ENCODE data around the gene NTMT1.
"Not testable (repeated sequence)": the region's sequence is repeated elsewhere in the genome, so short reads cannot be mapped to it uniquely, and the experiment has no call there.

Gene NTMT1

GRCh38 chr9:129631674-129632129, 5.7 kb downstream of the NTMT1 start:
- H3K4me3 ChIP-seq (ENCODE audit: low read length): no peak overlapping the region
- DNase-seq (ENCODE audit: low read depth, low spot score): no peak

- no peak for DNase-seq (ENCODE audit: low read depth, low spot score)
- no peak overlapping the region for H3K4me3 ChIP-seq (ENCODE audit: low read length)
Observed at GRCh38 chr9:129632460-129632859, 6.5 kb downstream of the NTMT1 start.

- H3K4me3 ChIP-seq (ENCODE audit: low read length): no peak overlapping the region
- DNase-seq (ENCODE audit: low read depth, low spot score): no peak
Observed at GRCh38 chr9:129633207-129633606, 7.2 kb downstream of the NTMT1 start.

- no peak overlapping the region for H3K4me3 ChIP-seq (ENCODE audit: low read length)
- DNase-seq (ENCODE audit: low read depth, low spot score): no peak
Observed at GRCh38 chr9:129633848-129634247, 7.9 kb downstream of the NTMT1 start.

- H3K4me3 ChIP-seq (ENCODE audit: low read length): no peak overlapping the region
- no peak for DNase-seq (ENCODE audit: low read depth, low spot score)
Observed at GRCh38 chr9:129635099-129636065, 9.4 kb downstream of the NTMT1 start.

GRCh38 chr9:129636343-129636742, 10.4 kb downstream of the NTMT1 start:
- not testable (repeated sequence) for H3K4me3 ChIP-seq (ENCODE audit: low read length); DNase-seq (ENCODE audit: low read depth, low spot score)

- H3K4me3 ChIP-seq (ENCODE audit: low read length): no peak overlapping the region
- no peak for DNase-seq (ENCODE audit: low read depth, low spot score)
Observed at GRCh38 chr9:129637102-129637501, 11.1 kb downstream of the NTMT1 start.

- no peak for DNase-seq (ENCODE audit: low read depth, low spot score)
- no peak overlapping the region for H3K4me3 ChIP-seq (ENCODE audit: low read length)
Observed at GRCh38 chr9:129637673-129638439, 11.9 kb downstream of the NTMT1 start.

- no peak overlapping the region for H3K4me3 ChIP-seq (ENCODE audit: low read length)
Observed at GRCh38 chr9:129639034-129639630, 13.2 kb downstream of the NTMT1 start.

GRCh38 chr9:129639756-129640085, 13.8 kb downstream of the NTMT1 start:
- H3K4me3 ChIP-seq (ENCODE audit: low read length): no peak overlapping the region
- no peak for DNase-seq (ENCODE audit: low read depth, low spot score)

More at GRCh38 chr9:129639034-129639630, 13.2 kb downstream of the NTMT1 start:
- no peak for DNase-seq (ENCODE audit: low read depth, low spot score)

GRCh38 chr9:129640086-129640870, 14.3 kb downstream of the NTMT1 start:
- no peak for DNase-seq (ENCODE audit: low read depth, low spot score)
- H3K4me3 ChIP-seq (ENCODE audit: low read length): peak overlapping the region; percentile 88

- DNase-seq (ENCODE audit: low read depth, low spot score): no peak
- peak overlapping the region; percentile 88 for H3K4me3 ChIP-seq (ENCODE audit: low read length)
Observed at GRCh38 chr9:129640871-129641749, 15.1 kb downstream of the NTMT1 start.

GRCh38 chr9:129641750-129642585, 16.0 kb downstream of the NTMT1 start, which contains the start of gene ASB6:
Gene ASB6, minus strand, starts transcription at chr9:129642151. Its CDS starts 152 bp downstream, at chr9:129641999.
- peak; percentile 64 for DNase-seq (ENCODE audit: low read depth, low spot score)

GRCh38 chr9:129643706-129644105, 17.7 kb downstream of the NTMT1 start:
- no peak for DNase-seq (ENCODE audit: low read depth, low spot score)
- H3K4me3 ChIP-seq (ENCODE audit: low read length): no peak overlapping the region

More at GRCh38 chr9:129641750-129642585, 16.0 kb downstream of the NTMT1 start, which contains the start of gene ASB6:
- H3K4me3 ChIP-seq (ENCODE audit: low read length): peak within 1 kb of the TSS; percentile 88

GRCh38 chr9:129644365-129644764, 18.4 kb downstream of the NTMT1 start:
- no peak for DNase-seq (ENCODE audit: low read depth, low spot score)
- H3K4me3 ChIP-seq (ENCODE audit: low read length): no peak overlapping the region

- no peak overlapping the region for H3K4me3 ChIP-seq (ENCODE audit: low read length)
- no peak for DNase-seq (ENCODE audit: low read depth, low spot score)
Observed at GRCh38 chr9:129644902-129645301, 18.9 kb downstream of the NTMT1 start.

GRCh38 chr9:129646252-129646651, 20.3 kb downstream of the NTMT1 start:
- no peak for DNase-seq (ENCODE audit: low read depth, low spot score)
- H3K4me3 ChIP-seq (ENCODE audit: low read length): no peak overlapping the region

Measured in Jurkat, Clone E6-1 (cell line).